ENCODE measurements around the gene HTRA3.

The HTRA3 gene

DNA sequence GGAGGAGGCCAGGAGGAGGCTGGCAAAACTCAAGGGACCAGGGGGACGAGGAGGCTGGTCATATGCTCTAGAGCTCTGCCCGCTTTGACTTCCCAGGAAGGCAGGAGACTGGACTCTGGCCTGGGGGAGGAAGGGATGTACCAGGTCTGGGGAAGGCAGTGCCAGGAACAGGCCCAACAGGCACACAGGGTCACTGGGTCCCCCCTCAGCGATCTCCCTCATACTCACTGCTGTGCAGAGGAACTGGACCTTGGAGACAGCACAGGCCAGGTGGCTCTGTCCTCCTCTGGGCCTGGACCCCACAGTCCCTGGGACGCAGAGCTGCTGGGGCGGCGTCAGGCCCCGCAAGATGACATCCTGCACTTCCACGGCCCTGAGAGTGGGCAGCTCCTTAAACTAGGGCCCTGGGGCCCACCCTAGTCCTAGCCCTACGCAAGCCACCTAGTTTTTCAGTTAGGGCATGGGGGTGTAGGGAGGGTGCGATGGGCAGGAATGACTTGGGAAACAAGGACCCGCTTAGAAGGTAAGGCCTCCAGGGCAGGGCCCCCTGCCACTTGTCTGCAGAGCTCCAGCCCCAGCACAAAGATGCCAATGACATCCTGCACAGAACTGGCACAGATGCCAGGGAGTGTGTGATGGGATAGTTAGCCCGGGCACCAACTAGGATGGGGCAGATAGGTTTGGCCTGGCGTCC is 59.5 kb downstream of the HTRA3 start:
- DNase-seq (ENCODE audit: low read depth in 1 of 2, low spot score in 1 of 2): no peak
- H3K27ac ChIP-seq (replicated peaks): no peak overlapping the region
- no peak overlapping the region for H3K4me3 ChIP-seq (replicated peaks; ENCODE audit: insufficient read depth, low read length)
- TF ChIP-seq, protein P1, sequence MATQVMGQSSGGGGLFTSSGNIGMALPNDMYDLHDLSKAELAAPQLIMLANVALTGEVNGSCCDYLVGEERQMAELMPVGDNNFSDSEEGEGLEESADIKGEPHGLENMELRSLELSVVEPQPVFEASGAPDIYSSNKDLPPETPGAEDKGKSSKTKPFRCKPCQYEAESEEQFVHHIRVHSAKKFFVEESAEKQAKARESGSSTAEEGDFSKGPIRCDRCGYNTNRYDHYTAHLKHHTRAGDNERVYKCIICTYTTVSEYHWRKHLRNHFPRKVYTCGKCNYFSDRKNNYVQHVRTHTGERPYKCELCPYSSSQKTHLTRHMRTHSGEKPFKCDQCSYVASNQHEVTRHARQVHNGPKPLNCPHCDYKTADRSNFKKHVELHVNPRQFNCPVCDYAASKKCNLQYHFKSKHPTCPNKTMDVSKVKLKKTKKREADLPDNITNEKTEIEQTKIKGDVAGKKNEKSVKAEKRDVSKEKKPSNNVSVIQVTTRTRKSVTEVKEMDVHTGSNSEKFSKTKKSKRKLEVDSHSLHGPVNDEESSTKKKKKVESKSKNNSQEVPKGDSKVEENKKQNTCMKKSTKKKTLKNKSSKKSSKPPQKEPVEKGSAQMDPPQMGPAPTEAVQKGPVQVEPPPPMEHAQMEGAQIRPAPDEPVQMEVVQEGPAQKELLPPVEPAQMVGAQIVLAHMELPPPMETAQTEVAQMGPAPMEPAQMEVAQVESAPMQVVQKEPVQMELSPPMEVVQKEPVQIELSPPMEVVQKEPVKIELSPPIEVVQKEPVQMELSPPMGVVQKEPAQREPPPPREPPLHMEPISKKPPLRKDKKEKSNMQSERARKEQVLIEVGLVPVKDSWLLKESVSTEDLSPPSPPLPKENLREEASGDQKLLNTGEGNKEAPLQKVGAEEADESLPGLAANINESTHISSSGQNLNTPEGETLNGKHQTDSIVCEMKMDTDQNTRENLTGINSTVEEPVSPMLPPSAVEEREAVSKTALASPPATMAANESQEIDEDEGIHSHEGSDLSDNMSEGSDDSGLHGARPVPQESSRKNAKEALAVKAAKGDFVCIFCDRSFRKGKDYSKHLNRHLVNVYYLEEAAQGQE (IDR thresholded peaks at IDR 0.05; ENCODE audit: insufficient replicate concordance, low read depth): no peak
- no peak for TF ChIP-seq GABPA (IDR thresholded peaks at IDR 0.05; ENCODE audit: low read depth)
- no peak for TF ChIP-seq SPI1 (IDR thresholded peaks at IDR 0.05; ENCODE audit: borderline replicate concordance, low read depth)
- H3K27me3 ChIP-seq (ENCODE audit: insufficient read depth, poor library complexity, severe bottlenecking): no peaks in the 10 kb centered on the region

DNA sequence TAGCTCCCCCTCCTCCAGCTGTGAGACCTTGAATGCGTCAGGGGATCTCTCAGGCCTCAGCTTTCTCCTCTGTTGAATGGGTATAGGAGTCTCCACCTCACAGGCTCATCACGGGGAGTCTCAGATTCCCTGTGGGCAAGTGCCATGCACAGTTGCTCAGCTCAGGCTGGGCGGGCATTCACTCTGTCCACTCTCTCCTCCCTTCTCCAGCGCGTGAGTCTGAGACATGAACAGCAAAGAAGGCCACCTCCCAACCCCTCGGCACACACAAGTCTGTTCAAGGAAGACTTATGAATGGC is 60.0 kb downstream of the HTRA3 start:
- H3K27ac ChIP-seq (replicated peaks): no peak overlapping the region
- no peak for DNase-seq (ENCODE audit: low read depth in 1 of 2, low spot score in 1 of 2)
- TF ChIP-seq GABPA (IDR thresholded peaks at IDR 0.05; ENCODE audit: low read depth) (no peak), SPI1 (IDR thresholded peaks at IDR 0.05; ENCODE audit: borderline replicate concordance, low read depth) (no peak), POLR2AphosphoS5 (IDR thresholded peaks at IDR 0.05; ENCODE audit: low read depth) (no peak)
- TF ChIP-seq, protein P2, sequence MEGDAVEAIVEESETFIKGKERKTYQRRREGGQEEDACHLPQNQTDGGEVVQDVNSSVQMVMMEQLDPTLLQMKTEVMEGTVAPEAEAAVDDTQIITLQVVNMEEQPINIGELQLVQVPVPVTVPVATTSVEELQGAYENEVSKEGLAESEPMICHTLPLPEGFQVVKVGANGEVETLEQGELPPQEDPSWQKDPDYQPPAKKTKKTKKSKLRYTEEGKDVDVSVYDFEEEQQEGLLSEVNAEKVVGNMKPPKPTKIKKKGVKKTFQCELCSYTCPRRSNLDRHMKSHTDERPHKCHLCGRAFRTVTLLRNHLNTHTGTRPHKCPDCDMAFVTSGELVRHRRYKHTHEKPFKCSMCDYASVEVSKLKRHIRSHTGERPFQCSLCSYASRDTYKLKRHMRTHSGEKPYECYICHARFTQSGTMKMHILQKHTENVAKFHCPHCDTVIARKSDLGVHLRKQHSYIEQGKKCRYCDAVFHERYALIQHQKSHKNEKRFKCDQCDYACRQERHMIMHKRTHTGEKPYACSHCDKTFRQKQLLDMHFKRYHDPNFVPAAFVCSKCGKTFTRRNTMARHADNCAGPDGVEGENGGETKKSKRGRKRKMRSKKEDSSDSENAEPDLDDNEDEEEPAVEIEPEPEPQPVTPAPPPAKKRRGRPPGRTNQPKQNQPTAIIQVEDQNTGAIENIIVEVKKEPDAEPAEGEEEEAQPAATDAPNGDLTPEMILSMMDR (IDR thresholded peaks at IDR 0.05; ENCODE audit: insufficient read depth, low read length): no peak
- TF ChIP-seq, protein P1 (IDR thresholded peaks at IDR 0.05; ENCODE audit: insufficient replicate concordance, low read depth): no peak
- no peak overlapping the region for H3K4me3 ChIP-seq (replicated peaks; ENCODE audit: insufficient read depth, low read length)
- no peaks in the 10 kb centered on the region for H3K27me3 ChIP-seq (ENCODE audit: insufficient read depth, poor library complexity, severe bottlenecking)

DNA sequence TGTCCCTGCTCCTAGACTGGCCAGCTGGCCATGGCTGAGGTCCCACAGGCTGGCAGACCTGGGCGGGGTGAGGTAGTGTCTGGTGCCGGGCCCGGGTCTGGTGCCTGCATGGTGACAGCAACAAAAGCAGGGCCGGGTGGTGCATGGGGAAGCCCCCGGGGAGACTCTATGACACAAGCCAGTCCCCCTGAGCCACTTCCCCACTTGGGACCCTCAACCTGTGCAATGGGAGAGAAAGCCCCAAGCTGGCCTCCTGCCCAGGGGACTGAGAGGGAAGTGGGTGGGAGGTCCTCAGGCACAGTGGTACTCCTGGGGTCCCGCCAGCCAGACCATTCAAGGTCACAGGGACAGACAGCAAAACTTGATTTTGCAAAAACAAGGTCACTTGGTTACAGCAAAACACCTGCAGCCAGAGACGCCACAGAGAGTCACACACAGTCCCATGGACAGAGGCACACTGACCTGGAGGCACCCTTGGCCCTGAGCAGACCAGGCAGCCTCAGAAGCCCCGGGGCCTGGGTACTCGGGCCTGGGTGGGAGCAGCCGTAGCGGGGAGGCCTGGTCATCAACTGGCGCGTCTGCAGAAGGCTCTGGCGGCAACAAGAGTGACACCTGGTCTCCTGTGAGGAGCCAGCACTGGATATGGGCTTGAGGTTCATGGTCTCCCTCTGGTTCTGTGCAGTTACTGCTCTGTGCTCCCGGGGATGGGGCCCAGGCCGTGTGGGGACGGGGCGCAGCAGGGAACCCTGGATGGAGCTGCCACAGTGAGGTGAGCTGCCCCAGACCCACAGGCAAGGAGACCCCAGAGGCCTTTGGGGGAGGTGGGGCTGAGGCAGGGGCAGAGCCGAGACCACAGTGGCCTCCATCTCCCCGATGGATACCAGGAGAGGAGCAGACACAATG is 60.6 kb downstream of the HTRA3 start:
- Histone ChIP-seq H3K27me3 (ENCODE audit: insufficient read depth, poor library complexity, severe bottlenecking) (no peaks in the 10 kb centered on the region), H3K4me3 (replicated peaks; ENCODE audit: insufficient read depth, low read length) (no peak overlapping the region), H3K27ac (replicated peaks) (no peak overlapping the region)
- TF ChIP-seq GABPA (IDR thresholded peaks at IDR 0.05; ENCODE audit: low read depth): no peak
- TF ChIP-seq, protein P2 (IDR thresholded peaks at IDR 0.05; ENCODE audit: insufficient read depth, low read length): no peak
- TF ChIP-seq SPI1 (IDR thresholded peaks at IDR 0.05; ENCODE audit: borderline replicate concordance, low read depth): no peak
- no peak for TF ChIP-seq POLR2AphosphoS5 (IDR thresholded peaks at IDR 0.05; ENCODE audit: low read depth)
- TF ChIP-seq, protein P1 (IDR thresholded peaks at IDR 0.05; ENCODE audit: insufficient replicate concordance, low read depth): no peak
- no peak for DNase-seq (ENCODE audit: low read depth in 1 of 2, low spot score in 1 of 2)
